ENCODE results near the gene ACAP1.
"Not testable (repeated sequence)": the region's sequence is repeated elsewhere in the genome, so short reads cannot be mapped to it uniquely, and the experiment has no call there.

The ACAP1 gene

GRCh38 chr17:7329997-7330637 is 6.2 kb upstream of the ACAP1 start:
- no peak for DNase-seq

GRCh38 chr17:7330638-7331015 is 5.7 kb upstream of the ACAP1 start:
- DNase-seq, result no peak

GRCh38 chr17:7332111-7332510 is 4.2 kb upstream of the ACAP1 start:
- no peak for DNase-seq

- not testable (repeated sequence) for DNase-seq
These were observed 3.7 kb upstream of the ACAP1 start for GRCh38 chr17:7332600-7333069.

- no peak for DNase-seq
These were observed 1.3 kb upstream of the ACAP1 start for GRCh38 chr17:7334938-7335538.

- not testable (repeated sequence) for DNase-seq
These were observed 564 bp upstream of the ACAP1 start for GRCh38 chr17:7335765-7336164.

GRCh38 chr17:7337600-7337999 is 1.3 kb downstream of the ACAP1 start:
- DNase-seq, result not testable (repeated sequence)

GRCh38 chr17:7340179-7340578 is 3.9 kb downstream of the ACAP1 start:
- no peak for DNase-seq

GRCh38 chr17:7341842-7342241 is 5.5 kb downstream of the ACAP1 start:
- DNase-seq, result no peak

- DNase-seq, result no peak
These were observed 6.9 kb downstream of the ACAP1 start for GRCh38 chr17:7343250-7343649.

GRCh38 chr17:7346761-7347614 is 10.7 kb downstream of the ACAP1 start:
- no peak for DNase-seq

GRCh38 chr17:7347630-7348477 is 11.5 kb downstream of the ACAP1 start:
- DNase-seq, result no peak

- DNase-seq, result no peak
These were observed 12.3 kb downstream of the ACAP1 start for GRCh38 chr17:7348478-7349242.

- DNase-seq, result no peak
These were observed 15.6 kb downstream of the ACAP1 start, which contains the start of gene KCTD11 for GRCh38 chr17:7351665-7352502. TSS of gene KCTD11 (plus strand) at chr17:7352162.

- no peak for DNase-seq
These were observed 16.2 kb downstream of the ACAP1 start for GRCh38 chr17:7352503-7352889.

GRCh38 chr17:7352910-7353635 is 16.7 kb downstream of the ACAP1 start:
- DNase-seq, result no peak

- DNase-seq, result no peak
These were observed 18.0 kb downstream of the ACAP1 start for GRCh38 chr17:7354262-7354843.

GRCh38 chr17:7355053-7355452 is 18.7 kb downstream of the ACAP1 start, which contains the start of gene TMEM95:
TSS of gene TMEM95 (plus strand) at chr17:7355156. CDS start at chr17:7355205, 49 bp downstream.
- DNase-seq, result no peak

GRCh38 chr17:7355573-7355972 is 19.2 kb downstream of the ACAP1 start:
- DNase-seq, result no peak

GRCh38 chr17:7356072-7356549 is 19.8 kb downstream of the ACAP1 start:
- no peak for DNase-seq

Measured in NCI-H524 treated with DMSO at 0.1 percent for 48 hours (cell line).